ENCODE results near the gene DNAJA1. TPM values are rescaled to one million over a fixed set of nuclear protein-coding genes. Genes with fewer than 3 reads are reported as not detected.

Gene DNAJA1
- total and polyA plus RNA-seq, 2 donors (not counting 3 experiments of a cell fraction or from before 2014, with no cell fraction given) = 72.9 to 182 TPM

Other genes starting within 250 kb of the DNAJA1 start
- gene TMEM215, start 241.7 kb upstream of the DNAJA1 start, total RNA-seq = not detected in 2 replicates
- gene TMEM215, start 241.7 kb upstream of the DNAJA1 start, polyA plus RNA-seq = not detected in 2 replicates
- 33.6 and 34.0 TPM in 2 replicates for gene APTX, start 23.6 kb upstream of the DNAJA1 start, total RNA-seq
- gene APTX, start 23.6 kb upstream of the DNAJA1 start, polyA plus RNA-seq = 19.6 and 21.3 TPM in 2 replicates
- 21.7 and 22.2 TPM in 2 replicates for gene SMU1, start 51.4 kb downstream of the DNAJA1 start, total RNA-seq
- 7.4 and 8.5 TPM in 2 replicates for gene SMU1, start 51.4 kb downstream of the DNAJA1 start, polyA plus RNA-seq
- gene B4GALT1, start 142.1 kb downstream of the DNAJA1 start, total RNA-seq = 65.6 and 66.5 TPM in 2 replicates
- 61.3 and 61.4 TPM in 2 replicates for gene B4GALT1, start 142.1 kb downstream of the DNAJA1 start, polyA plus RNA-seq
- not detected in 2 replicates for gene SPINK4, start 214.9 kb downstream of the DNAJA1 start, total RNA-seq
- not detected in 2 replicates for gene SPINK4, start 214.9 kb downstream of the DNAJA1 start, polyA plus RNA-seq
- 87.4 and 98.7 TPM in 2 replicates for gene BAG1, start 239.4 kb downstream of the DNAJA1 start, total RNA-seq
- gene BAG1, start 239.4 kb downstream of the DNAJA1 start, polyA plus RNA-seq = 25.2 and 44.6 TPM in 2 replicates
- gene CHMP5, start 239.8 kb downstream of the DNAJA1 start, total RNA-seq = 54.5 and 55.8 TPM in 2 replicates
- gene CHMP5, start 239.8 kb downstream of the DNAJA1 start, polyA plus RNA-seq = 22.6 and 33.2 TPM in 2 replicates

Measured in endothelial cell of umbilical vein (primary cell).